IPS DF 19.7 (cell line): Measurements from ENCODE around the gene NPR3.

Experiments
- DNase-seq: peaks from one replicate; pipeline ENCODE4 v3.0.0-alpha.2; 2013; ENCODE audit warnings: low read depth, low spot score

Gene NPR3

GRCh38 chr5:32711681-32712480 lies 760 bp downstream of the NPR3 start:
- DNase-seq, result no peak

- DNase-seq, result no peak
These were observed 1.6 kb downstream of the NPR3 start for GRCh38 chr5:32712481-32713360.

- DNase-seq, result no peak
These were observed 2.2 kb downstream of the NPR3 start for GRCh38 chr5:32713361-32713769.

GRCh38 chr5:32713770-32714381 lies 2.8 kb downstream of the NPR3 start:
- no peak for DNase-seq

- DNase-seq, result no peak
These were observed 3.7 kb downstream of the NPR3 start for GRCh38 chr5:32714836-32715235.

- DNase-seq, result no peak
These were observed 9.2 kb downstream of the NPR3 start for GRCh38 chr5:32720300-32720699.

GRCh38 chr5:32721626-32722025 lies 10.5 kb downstream of the NPR3 start:
- DNase-seq, result no peak

GRCh38 chr5:32722957-32723356 lies 11.8 kb downstream of the NPR3 start:
- DNase-seq, result no peak

GRCh38 chr5:32724526-32724925 lies 13.4 kb downstream of the NPR3 start:
- DNase-seq, result no peak

- no peak for DNase-seq
These were observed 15.0 kb downstream of the NPR3 start for GRCh38 chr5:32726086-32726557.

- DNase-seq, result no peak
These were observed 18.5 kb downstream of the NPR3 start for GRCh38 chr5:32729651-32730050.

- no peak for DNase-seq
These were observed 22.6 kb downstream of the NPR3 start for GRCh38 chr5:32733590-32734340.

- DNase-seq, result no peak
These were observed 23.8 kb downstream of the NPR3 start for GRCh38 chr5:32734827-32735378.

GRCh38 chr5:32735512-32735911 lies 24.4 kb downstream of the NPR3 start:
- no peak for DNase-seq

GRCh38 chr5:32736842-32737241 lies 25.7 kb downstream of the NPR3 start:
- DNase-seq, result no peak

GRCh38 chr5:32740651-32741050 lies 29.5 kb downstream of the NPR3 start:
- no peak for DNase-seq

- no peak for DNase-seq
These were observed 34.2 kb downstream of the NPR3 start for GRCh38 chr5:32745317-32745716.

- DNase-seq, result no peak
These were observed 41.3 kb downstream of the NPR3 start for GRCh38 chr5:32752411-32752810.

- no peak for DNase-seq
These were observed 41.9 kb downstream of the NPR3 start for GRCh38 chr5:32753051-32753450.

GRCh38 chr5:32753765-32754164 lies 42.6 kb downstream of the NPR3 start:
- no peak for DNase-seq

- DNase-seq, result no peak
These were observed 43.2 kb downstream of the NPR3 start for GRCh38 chr5:32754284-32754683.
